Lung (tissue), 13 donors: ENCODE data around the gene HCFC1. TPM values are rescaled to one million over a fixed set of nuclear protein-coding genes. Genes with fewer than 3 reads are reported as not detected.

Source experiments
- ATAC-seq: fragments of 200-7000 bp; cut with Tn5 transposase; one replicate; pipeline ENCODE4 v1.9.1; 2020; ENCODE audit warnings: moderate number of reproducible peaks; ENCODE audit not compliant: insufficient read depth, low FRiP score
- DNase-seq, 3 donors: peaks; one replicate each; pipeline ENCODE4 v3.0.0-alpha.2; 2013 to 2017
- H3K27ac ChIP-seq, 2 donors: one replicate each; pipeline ENCODE4 v1.5.1; 2013; ENCODE audit warnings: mild to moderate bottlenecking in 2 of 2, moderate library complexity in 2 of 2, control low read depth in 1 of 2, inconsistent platforms in 1 of 2, low read depth in 1 of 2, low read length in 1 of 2
- H3K27me3 ChIP-seq, 3 donors: one replicate each; pipeline ENCODE4 v1.5.1; 2013; ENCODE audit warnings: low read length in 2 of 3; ENCODE audit not compliant: control insufficient read depth in 3 of 3, insufficient read depth in 3 of 3
- H3K36me3 ChIP-seq, 4 donors: one replicate each; pipeline ENCODE4 v1.5.1; 2013; ENCODE audit warnings: low read length in 4 of 4, mild to moderate bottlenecking in 1 of 4, moderate library complexity in 1 of 4; ENCODE audit not compliant: control insufficient read depth in 4 of 4, insufficient read depth in 4 of 4
- H3K4me1 ChIP-seq, 5 donors: one replicate each; pipeline ENCODE4 v1.5.1; 2013; ENCODE audit warnings: low read length in 5 of 5, mild to moderate bottlenecking in 2 of 5, moderate library complexity in 1 of 5; ENCODE audit not compliant: control insufficient read depth in 5 of 5, insufficient read depth in 5 of 5
- H3K4me3 ChIP-seq: one replicate; pipeline ENCODE4 v1.5.1; 2013; ENCODE audit warnings: mild to moderate bottlenecking, control low read depth, moderate library complexity
- H3K9ac ChIP-seq, 2 donors: one replicate each; pipeline ENCODE4 v1.5.1; 2013; ENCODE audit warnings: low read length in 2 of 2, control low read depth in 1 of 2; ENCODE audit not compliant: insufficient read depth in 1 of 2
- H3K9me3 ChIP-seq, 4 donors: one replicate each; pipeline ENCODE4 v1.5.1; 2013; ENCODE audit warnings: low read length in 3 of 4, mild to moderate bottlenecking in 1 of 4, moderate library complexity in 1 of 4; ENCODE audit not compliant: control insufficient read depth in 4 of 4, insufficient read depth in 3 of 4
- CTCF ChIP-seq: IDR thresholded peaks from 2 replicates; pipeline ENCODE4 v1.5.1; 2012; ENCODE audit warnings: mild to moderate bottlenecking; ENCODE audit errors: control extremely low read depth, extremely low read depth
- WGBS, 2 donors: extraction: QIAGEN DNeasy Blood & Tissue Kit; methylation state at CpG; one replicate each; pipeline ENCODE4 v1.1.7; 2013; 5-methylcytosine and 5-hydroxymethylcytosine counted together
- polyA plus RNA-seq, 2 donors: library from polyadenylated mRNA; stranded (reverse); fragments of 200-250 nt; gene quantifications; one replicate each; pipeline ENCODE4 v1.2.1, GENCODE V29; 2013
- small RNA-seq: library from RNA; depleted of rRNA; stranded (forward); fragments of <200 nt; gene quantifications from one replicate; pipeline ENCODE3, GENCODE V24; 2014; ENCODE audit warnings: low replicate concordance
- total RNA-seq, 2 donors: library from RNA; depleted of rRNA in 1 of 2; stranded (reverse); fragments of >200 nt in 1 of 2; gene quantifications; one replicate each; pipeline ENCODE4 v1.2.1, GENCODE V29; 2014 to 2021
- donor health status: control.
- donor health status: control.
- donor health status: Bipolar disorder and iron deficiency.
- donor health status: healthy.
- donor health status: DM: yes; HTN: yes; CAD: no.

The HCFC1 gene
- total and polyA plus RNA-seq, 4 donors = 10.7 to 59.4 (median 24.1) TPM

GRCh38 chrX:153901753-153902140, 69.9 kb downstream of the HCFC1 start:
- DNase-seq = no peak
- Histone ChIP-seq H3K27ac (no peak overlapping the region), H3K9ac (no peak overlapping the region), H3K36me3 (no peaks in the 10 kb centered on the region), H3K9me3 (peaks cover 0 to 10% (median 0%) of the 10 kb centered on the region in 4 donors), H3K4me3 (no peak overlapping the region), H3K27me3 (peaks cover 2 to 7% (median 6%) of the 10 kb centered on the region in 3 donors), H3K4me1 (peaks cover 0 to 16% (median 0%) of the 10 kb centered on the region in 5 donors)
- WGBS, 2 donors = 54% methylated on average over 8 of the region's 8 CpGs
- no peak for TF ChIP-seq CTCF
- no peak for ATAC-seq

GRCh38 chrX:153900831-153901752, 70.5 kb downstream of the HCFC1 start:
- TF ChIP-seq CTCF = no peak
- Histone ChIP-seq H3K27ac (no peak overlapping the region), H3K36me3 (no peaks in the 10 kb centered on the region), H3K9me3 (peaks cover 0 to 11% (median 0%) of the 10 kb centered on the region in 4 donors), H3K9ac (no peak overlapping the region), H3K4me3 (no peak overlapping the region), H3K4me1 (peaks cover 0 to 16% (median 0%) of the 10 kb centered on the region in 5 donors), H3K27me3 (peaks cover 2 to 11% (median 7%) of the 10 kb centered on the region in 3 donors)
- no peak for ATAC-seq
- peak; percentile 47 to 49 (median 47) for DNase-seq
- WGBS, 2 donors = 28 to 47% methylated on average over 14 to 26 of the region's 26 CpGs

GRCh38 chrX:153897899-153898298, 73.7 kb downstream of the HCFC1 start:
- H3K4me1 ChIP-seq = peaks cover 0 to 4% (median 0%) of the 10 kb centered on the region in 5 donors
- TF ChIP-seq CTCF = no peak
- H3K4me3 ChIP-seq = no peak overlapping the region
- no peak overlapping the region for H3K9ac ChIP-seq
- ATAC-seq (no peak), DNase-seq (no peak)
- H3K27me3 ChIP-seq = peaks cover 0 to 11% (median 2%) of the 10 kb centered on the region in 3 donors
- peaks cover 0 to 8% (median 0%) of the 10 kb centered on the region in 4 donors for H3K9me3 ChIP-seq
- no peak overlapping the region for H3K27ac ChIP-seq
- H3K36me3 ChIP-seq = no peaks in the 10 kb centered on the region

Small RNAs within 50 kb of the gene (small RNA-seq; reads per million reads assigned to genes)
- gene MIR3202-1 = not detected

Other genes with a start within 250 kb of the HCFC1 start
- gene BCAP31, start 247.4 kb downstream of the HCFC1 start, total RNA-seq = 100 to 1,000 TPM in 1 of 2 donors, 10 to 100 TPM in 1; 76.8 to 233 TPM
- gene BCAP31, start 247.4 kb downstream of the HCFC1 start, polyA plus RNA-seq = 100 to 1,000 TPM; 180 to 283 TPM
- gene ABCD1, start 247.0 kb downstream of the HCFC1 start, total RNA-seq = 10 to 100 TPM in 1 of 2 donors, 1 to 10 TPM in 1; 5.7 to 19.7 TPM
- gene ABCD1, start 247.0 kb downstream of the HCFC1 start, polyA plus RNA-seq = 10 to 100 TPM in 1 of 2 donors, 1 to 10 TPM in 1; 7.9 to 12.7 TPM
- gene PLXNB3, start 207.6 kb downstream of the HCFC1 start, total RNA-seq = 1 to 10 TPM; 1.0 to 2.6 TPM
- 1 to 10 TPM; 1.2 to 1.7 TPM for gene PLXNB3, start 207.6 kb downstream of the HCFC1 start, polyA plus RNA-seq
- gene SRPK3, start 190.8 kb downstream of the HCFC1 start, total RNA-seq = under 1 TPM; 0.15 to 0.23 TPM
- under 1 TPM; 0.04 to 0.14 TPM for gene SRPK3, start 190.8 kb downstream of the HCFC1 start, polyA plus RNA-seq
- gene IDH3G, start 177.4 kb downstream of the HCFC1 start, total RNA-seq = 10 to 100 TPM; 30.4 to 58.5 TPM
- gene IDH3G, start 177.4 kb downstream of the HCFC1 start, polyA plus RNA-seq = 10 to 100 TPM; 51.0 to 65.5 TPM
- gene SSR4, start 177.2 kb downstream of the HCFC1 start, total RNA-seq = 100 to 1,000 TPM in 1 of 2 donors, 10 to 100 TPM in 1; 84.2 to 413 TPM
- gene SSR4, start 177.2 kb downstream of the HCFC1 start, polyA plus RNA-seq = 1,000 to 10,000 TPM in 1 of 2 donors, 100 to 1,000 TPM in 1; 721 to 1,008 TPM
- gene PDZD4, start 141.3 kb downstream of the HCFC1 start, total RNA-seq = 1 to 10 TPM; 3.6 to 8.1 TPM
- 1 to 10 TPM; 2.3 to 3.9 TPM for gene PDZD4, start 141.3 kb downstream of the HCFC1 start, polyA plus RNA-seq
- gene L1CAM, start 85.6 kb downstream of the HCFC1 start, total RNA-seq = under 1 TPM; 0.74 to 0.83 TPM
- gene L1CAM, start 85.6 kb downstream of the HCFC1 start, polyA plus RNA-seq = under 1 TPM; 0.19 to 0.20 TPM
- 1 to 10 TPM in 1 of 2 donors, under 1 TPM in 1; 0.98 to 2.5 TPM for gene AVPR2, start 67.1 kb downstream of the HCFC1 start, total RNA-seq
- under 1 TPM; 0.51 to 0.70 TPM for gene AVPR2, start 67.1 kb downstream of the HCFC1 start, polyA plus RNA-seq
- 10 to 100 TPM; 34.2 to 85.4 TPM for gene ARHGAP4, start 45.6 kb downstream of the HCFC1 start, total RNA-seq
- gene ARHGAP4, start 45.6 kb downstream of the HCFC1 start, polyA plus RNA-seq = 100 to 1,000 TPM in 1 of 2 donors, 10 to 100 TPM in 1; 75.3 to 114 TPM
- gene NAA10, start 36.8 kb downstream of the HCFC1 start, total RNA-seq = 10 to 100 TPM; 33.1 to 92.0 TPM
- gene NAA10, start 36.8 kb downstream of the HCFC1 start, polyA plus RNA-seq = 100 to 1,000 TPM; 117 to 146 TPM
- 10 to 100 TPM; 16.6 to 53.5 TPM for gene RENBP, start 27.2 kb downstream of the HCFC1 start, total RNA-seq
- 10 to 100 TPM; 70.4 to 90.8 TPM for gene RENBP, start 27.2 kb downstream of the HCFC1 start, polyA plus RNA-seq
- 10 to 100 TPM in 1 of 2 donors, 1 to 10 TPM in 1; 1.8 to 11.4 TPM for gene TMEM187, start 936 bp upstream of the HCFC1 start, total RNA-seq
- 1 to 10 TPM; 3.1 to 8.6 TPM for gene TMEM187, start 936 bp upstream of the HCFC1 start, polyA plus RNA-seq
- 100 to 1,000 TPM in 1 of 2 donors, 10 to 100 TPM in 1; 24.6 to 153 TPM for gene IRAK1, start 48.1 kb upstream of the HCFC1 start, total RNA-seq
- 100 to 1,000 TPM in 1 of 2 donors, 10 to 100 TPM in 1; 64.5 to 131 TPM for gene IRAK1, start 48.1 kb upstream of the HCFC1 start, polyA plus RNA-seq
- 10 to 100 TPM; 53.4 to 62.9 TPM for gene MECP2, start 125.9 kb upstream of the HCFC1 start, total RNA-seq
- 10 to 100 TPM; 20.4 to 24.5 TPM for gene MECP2, start 125.9 kb upstream of the HCFC1 start, polyA plus RNA-seq
- gene OPN1LW, start 172.4 kb upstream of the HCFC1 start, total RNA-seq = not detected
- gene OPN1LW, start 172.4 kb upstream of the HCFC1 start, polyA plus RNA-seq = not detected
- not detected for gene OPN1MW, start 210.8 kb upstream of the HCFC1 start, total RNA-seq
- gene OPN1MW, start 210.8 kb upstream of the HCFC1 start, polyA plus RNA-seq = not detected
- gene OPN1MW2, start 247.9 kb upstream of the HCFC1 start, total RNA-seq = not detected
- gene OPN1MW2, start 247.9 kb upstream of the HCFC1 start, polyA plus RNA-seq = not detected